Nucleus accumbens (tissue), 56 donors: ENCODE data around the gene CEP72.
"Not testable (repeated sequence)": the region's sequence is repeated elsewhere in the genome, so short reads cannot be mapped to it uniquely, and the experiment has no call there.

Source experiments
- DNase-seq, 56 donors: peaks; one replicate each; lab custom pipeline; 2025; lab: John Stamatoyannopoulos, UW

Gene CEP72

GRCh38 chr5:595285-595875 is 16.8 kb upstream of the CEP72 start:
- no peak for DNase-seq

DNA sequence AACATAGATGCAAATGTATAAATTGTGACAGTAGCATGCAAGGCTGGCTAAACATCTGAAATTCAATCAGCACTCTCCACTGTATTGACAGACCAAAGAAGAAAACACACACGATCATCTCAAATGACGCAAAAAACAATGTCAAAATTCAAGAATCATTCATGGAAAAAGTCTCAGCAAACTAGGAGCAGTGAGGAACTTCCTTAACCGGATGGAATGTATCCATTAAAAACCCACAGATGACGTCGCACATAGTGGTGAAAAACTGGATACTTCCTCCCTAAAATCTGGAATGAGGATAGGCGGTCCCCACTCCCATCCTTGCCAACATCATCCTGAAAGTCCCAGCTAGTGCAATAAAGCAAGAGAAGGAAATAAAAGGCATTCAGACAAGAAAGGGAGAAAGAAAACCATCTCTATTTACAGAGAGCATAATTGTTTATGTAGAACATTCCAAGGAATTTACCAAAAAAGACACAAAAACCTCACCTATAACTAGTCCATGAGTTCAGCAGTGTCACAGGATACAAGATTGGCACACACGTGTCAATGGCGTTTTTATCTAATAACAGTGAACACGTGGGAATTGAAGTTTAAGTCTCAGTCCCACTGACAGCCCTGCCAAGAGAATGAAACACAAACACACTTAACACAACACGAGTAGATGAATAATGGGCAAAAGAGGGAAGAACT is 14.1 kb upstream of the CEP72 start:
- no peak for DNase-seq

DNA sequence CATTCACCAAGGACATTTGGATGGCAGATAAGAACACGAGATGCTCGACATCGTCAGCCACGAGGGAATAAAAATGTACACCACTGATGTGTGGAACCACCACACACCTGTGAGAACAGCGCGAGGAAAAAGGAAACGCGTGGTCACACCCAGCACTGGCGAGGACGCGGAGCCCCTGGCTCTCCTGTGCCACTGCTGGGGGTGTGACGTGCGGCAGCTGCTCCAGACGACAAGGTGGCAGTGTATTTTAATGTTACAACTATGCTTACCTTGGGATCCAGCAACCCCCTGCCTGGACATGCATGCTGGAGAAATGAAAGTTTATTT is 13.6 kb upstream of the CEP72 start:
- DNase-seq = no peak

DNA sequence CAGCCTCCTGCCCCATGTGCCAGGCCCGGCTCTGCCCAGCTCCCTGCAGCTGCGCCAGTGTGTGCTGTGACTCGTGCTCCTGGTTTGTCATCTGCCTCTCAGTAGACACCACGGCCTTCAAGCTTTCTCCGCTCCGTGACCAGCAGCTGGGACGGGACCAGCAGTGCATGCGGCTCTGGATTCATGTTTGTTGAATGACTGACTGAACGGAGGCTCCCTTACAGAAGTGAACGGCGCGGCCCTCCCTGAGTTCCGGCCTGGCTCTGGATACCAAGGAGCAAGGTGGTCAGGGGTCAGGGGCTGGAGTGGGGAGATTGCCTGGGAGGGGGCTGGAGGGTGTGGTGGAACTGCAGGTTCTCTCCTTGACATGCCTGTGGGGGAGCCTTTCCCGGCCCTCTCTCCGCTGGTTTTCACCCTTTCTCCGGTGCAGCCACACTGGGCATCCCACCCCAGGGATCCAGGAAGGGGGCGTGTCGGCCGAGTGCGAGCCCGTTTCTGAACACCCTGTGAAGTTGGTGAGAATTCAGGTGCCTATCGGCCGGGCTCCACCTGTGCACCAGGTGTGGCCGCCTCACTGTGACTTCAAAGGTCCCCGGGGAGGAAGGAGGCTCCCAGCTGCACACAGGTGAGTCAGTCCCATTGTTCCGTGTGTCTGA is 11.1 kb upstream of the CEP72 start:
- DNase-seq = no peak

GRCh38 chr5:601771-602465 is 10.2 kb upstream of the CEP72 start:
- DNase-seq = no peak

DNA sequence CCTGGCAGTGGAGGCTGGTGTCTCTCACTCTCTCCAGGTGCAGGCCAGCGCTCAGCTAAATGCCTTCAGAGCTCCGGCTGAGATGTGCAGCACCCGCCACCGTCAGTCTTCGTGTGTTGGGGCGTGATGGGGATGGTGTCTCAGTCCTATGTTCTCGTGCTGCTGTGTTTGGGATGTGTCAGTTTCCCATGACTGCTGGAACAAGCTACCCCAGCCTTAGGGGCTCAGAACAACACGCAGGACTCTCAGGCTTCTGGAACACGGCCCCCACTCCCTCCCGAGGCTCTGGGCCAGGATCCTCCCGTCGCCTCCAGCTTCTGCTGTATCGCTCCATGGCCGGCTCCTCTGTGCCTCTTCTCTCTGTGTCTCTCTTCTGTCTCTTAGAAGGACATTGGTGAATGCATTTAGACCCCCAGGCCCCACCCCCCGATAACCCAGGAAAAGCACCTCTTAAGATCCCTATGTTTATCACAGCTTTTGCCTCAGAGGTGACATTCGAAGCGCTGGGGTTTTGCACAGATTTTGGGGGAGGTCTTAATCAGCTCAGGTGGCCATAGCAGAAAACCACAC is 9.6 kb upstream of the CEP72 start:
- no peak for DNase-seq

GRCh38 chr5:603081-603998 is 8.8 kb upstream of the CEP72 start:
- DNase-seq = no peak

DNA sequence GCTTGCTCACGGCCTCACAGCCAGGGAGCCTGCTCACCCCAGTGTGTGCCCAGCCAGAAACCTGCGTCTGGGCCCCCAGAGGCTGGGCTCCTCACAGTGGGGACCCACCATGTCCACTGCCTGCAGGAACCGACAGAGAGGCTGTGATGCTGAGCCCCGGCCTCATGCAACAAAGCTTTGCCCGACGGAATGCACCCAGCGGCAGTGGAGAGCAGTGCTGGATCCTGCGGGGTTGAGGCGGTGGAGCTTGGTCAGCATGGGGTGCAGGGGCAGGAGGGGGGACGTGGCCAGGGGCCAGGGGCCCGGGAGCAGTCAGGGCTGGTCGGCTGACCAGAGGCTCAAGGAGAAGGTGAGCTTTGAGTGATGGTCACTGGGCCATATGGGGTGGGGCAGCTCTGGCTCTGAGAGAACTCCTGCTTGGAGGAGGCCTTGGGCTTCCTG is 7.7 kb upstream of the CEP72 start:
- DNase-seq = no peak

DNA sequence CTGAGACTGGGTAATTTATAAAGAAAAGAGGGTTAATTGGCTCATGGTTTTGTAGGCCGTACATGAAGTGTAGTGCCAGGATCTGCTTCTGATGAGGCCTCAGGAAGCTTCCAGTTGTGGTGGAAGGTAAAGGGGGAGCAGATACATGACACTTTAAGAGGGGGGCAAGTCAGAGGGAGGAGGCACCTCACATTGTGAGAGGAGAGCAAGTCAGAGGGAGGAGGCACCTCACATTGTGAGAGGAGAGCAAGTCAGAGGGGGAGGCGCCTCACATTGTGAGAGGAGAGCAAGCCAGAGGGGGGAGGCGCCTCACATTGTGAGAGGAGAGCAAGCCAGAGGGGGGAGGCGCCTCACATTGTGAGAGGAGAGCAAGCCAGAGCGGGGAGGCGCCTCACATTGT is 7.0 kb upstream of the CEP72 start:
- DNase-seq = not testable (repeated sequence)

DNA sequence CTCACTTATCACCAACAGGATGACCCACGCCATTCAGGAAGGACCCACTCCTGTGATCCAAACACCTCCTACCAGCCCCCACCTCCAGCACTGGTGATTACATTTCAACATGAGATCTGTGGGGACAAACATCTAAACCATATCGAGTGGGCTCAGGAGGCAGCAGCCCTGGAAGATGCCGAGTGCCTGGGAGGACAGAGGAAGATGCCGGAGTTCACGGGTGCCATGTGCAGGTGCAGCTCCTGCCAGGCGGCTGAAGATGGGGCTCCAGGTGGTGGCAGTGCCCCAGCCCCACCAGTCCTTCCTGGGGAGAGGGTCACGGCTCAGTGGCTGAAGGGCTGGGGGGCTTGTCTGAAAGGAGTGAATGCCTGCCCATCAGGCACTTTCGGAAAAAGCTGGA is 6.1 kb upstream of the CEP72 start:
- no peak for DNase-seq

- DNase-seq = no peak
These were observed 5.4 kb upstream of the CEP72 start for GRCh38 chr5:606526-607399.

GRCh38 chr5:607541-608428 is 4.4 kb upstream of the CEP72 start:
- DNase-seq = no peak

DNA sequence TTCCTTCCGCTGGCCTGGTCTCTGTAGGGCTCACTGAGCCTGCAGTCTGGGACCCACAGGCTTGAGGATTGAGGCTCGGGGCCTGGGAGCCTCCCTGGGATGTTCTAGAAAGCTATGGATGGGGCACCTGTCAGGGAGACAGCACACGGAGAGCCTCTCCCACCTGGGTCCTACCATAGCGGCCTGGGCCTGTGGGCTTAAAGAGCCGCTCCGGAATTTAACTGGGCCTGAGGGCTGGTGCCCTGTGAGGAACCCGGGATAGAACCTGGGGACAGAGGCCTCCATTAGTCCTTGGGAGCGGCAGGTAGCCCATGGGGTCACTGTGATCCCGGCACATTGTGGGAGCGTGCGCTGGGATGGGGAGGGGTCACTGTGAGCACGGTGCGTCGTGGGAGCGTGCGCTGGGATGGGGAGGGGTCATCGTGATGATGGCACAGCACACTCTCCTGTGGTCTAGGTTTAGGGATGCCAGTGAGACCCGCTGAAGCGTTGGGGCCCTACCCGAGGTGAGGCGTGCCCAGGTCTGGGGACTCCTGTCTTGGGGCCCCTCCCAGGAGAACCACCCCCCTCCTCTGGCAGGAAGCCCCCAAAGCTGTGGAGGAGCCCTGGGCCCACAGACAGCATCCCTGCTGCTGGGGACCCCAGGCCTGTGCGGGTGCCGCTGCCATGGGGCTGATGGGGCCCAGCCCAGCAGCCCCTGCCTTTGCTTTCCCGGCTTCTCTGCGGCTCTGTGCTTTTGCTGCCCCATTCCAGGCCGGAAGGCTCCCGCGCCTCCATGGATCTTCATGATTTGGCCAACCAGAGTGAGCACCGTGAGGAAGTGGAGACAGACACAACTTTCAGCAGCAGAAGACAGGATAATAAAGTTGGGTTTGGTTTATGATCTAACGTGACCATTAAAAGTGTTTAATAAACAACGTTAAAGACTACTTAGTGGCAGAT is 3.4 kb upstream of the CEP72 start:
- DNase-seq = no peak

GRCh38 chr5:609506-609905 is 2.6 kb upstream of the CEP72 start:
- DNase-seq = no peak

- DNase-seq = no peak
These were observed 2.0 kb upstream of the CEP72 start for GRCh38 chr5:610011-610743.
